Ovary (tissue), 9 donors: ENCODE results near the gene IL1RAPL1. TPM values are rescaled to one million over a fixed set of nuclear protein-coding genes. Genes with fewer than 3 reads are reported as not detected.

Experiments
- DNase-seq, 5 donors: peaks; one replicate each; pipeline ENCODE4 v3.0.0-alpha.2; 2019 to 2020
- H3K27ac ChIP-seq, 2 donors: fragments of 200-600 bp; one replicate each; pipeline versions ENCODE4 v1.5.1 to v1.8.0; 2019 to 2022
- H3K27me3 ChIP-seq: fragments of 200-600 bp; one replicate; pipeline ENCODE4 v1.8.0; 2022
- H3K36me3 ChIP-seq: fragments of 200-600 bp; sonication (generic); one replicate; pipeline ENCODE4 v1.5.1; 2019
- H3K4me1 ChIP-seq: one replicate; pipeline ENCODE4 v1.8.1; 2013; ENCODE audit warnings: mild to moderate bottlenecking, moderate library complexity; ENCODE audit not compliant: insufficient read depth
- H3K4me3 ChIP-seq: fragments of 200-600 bp; sonication (generic); one replicate; pipeline ENCODE4 v1.5.1; 2017
- H3K9me3 ChIP-seq, 2 donors: fragments of 200-600 bp in 1 of 2; sonication (generic) in 1 of 2; one replicate each; pipeline versions ENCODE4 v1.5.1 to v1.8.1; 2013 to 2019; ENCODE audit warnings: mild to moderate bottlenecking in 1 of 2, moderate library complexity in 1 of 2
- CTCF ChIP-seq, 3 donors: fragments of 450-650 bp in 2 of 3; fragments of 200-600 bp in 1 of 3; IDR thresholded peaks; one replicate each; pipeline versions ENCODE4 v1.5.1 to v1.8.0; 2016 to 2022; ENCODE audit warnings: antibody characterized with exemption in 3 of 3, mild to moderate bottlenecking in 1 of 3
- EP300 ChIP-seq: sonication (generic); formaldehyde crosslinking; IDR thresholded peaks from one replicate; pipeline ENCODE4 v1.6.1; 2017; ENCODE audit warnings: antibody characterized with exemption
- POLR2A ChIP-seq: fragments of 450-650 bp; IDR thresholded peaks from one replicate; pipeline ENCODE4 v1.6.1; 2017; ENCODE audit warnings: antibody characterized with exemption, mild to moderate bottlenecking, moderate library complexity
- WGBS, 3 donors: extraction: QIAGEN DNeasy Blood & Tissue Kit in 1 of 3; methylation state at CpG; one replicate each; pipeline versions ENCODE4 v1.1.5 to v1.1.7; 2013 to 2017; 5-methylcytosine and 5-hydroxymethylcytosine counted together
- intact Hi-C, 4 donors: fragments of 100-400 bp; cut with DNase I; formaldehyde crosslinking; loops; one replicate each; pipeline versions ENCODE4 v1.11.0 to v1.15.1; 2022 to 2023
- polyA plus RNA-seq, 2 donors: library from polyadenylated mRNA; stranded (reverse); fragments of 200-250 nt in 1 of 2; fragments of 350-450 nt in 1 of 2; fragmentation: Illumina TruSeq in 1 of 2; extraction: RNeasy Lipid Tissue Mini Kit (QIAGEN cat#74804) in 1 of 2; gene quantifications; one replicate each; pipeline ENCODE4 v1.2.3, GENCODE V29; 2013 to 2014
- total RNA-seq, 7 donors: library from RNA; depleted of rRNA in 2 of 7; stranded (reverse); fragments of >200 nt in 2 of 7; fragmentation: NEBNext Ultra II Directional in 3 of 7; extraction: Animal tissue kit (Norgen Biotek cat#: 25700) in 3 of 7; gene quantifications; one replicate each; pipeline versions ENCODE4 v1.1.0 to v1.2.4, GENCODE V29; 2016 to 2023
- donor health status: DM: no; HTN: no; CAD: no; lungs with moderate emphysema.
- donor health status: DM: no; HTN: no; CAD: no.
- donor health status: Bipolar disorder and iron deficiency.
- donor health status: DM: yes; HTN: yes; CAD: no.
- donor health status: DM: no; HTN: no; CAD: no.
- donor health status: DM: yes; HTN: yes; CAD: no.

Gene IL1RAPL1
- total and polyA plus RNA-seq, 9 donors: 0.23 to 1.3 (median 0.61) TPM

DNA sequence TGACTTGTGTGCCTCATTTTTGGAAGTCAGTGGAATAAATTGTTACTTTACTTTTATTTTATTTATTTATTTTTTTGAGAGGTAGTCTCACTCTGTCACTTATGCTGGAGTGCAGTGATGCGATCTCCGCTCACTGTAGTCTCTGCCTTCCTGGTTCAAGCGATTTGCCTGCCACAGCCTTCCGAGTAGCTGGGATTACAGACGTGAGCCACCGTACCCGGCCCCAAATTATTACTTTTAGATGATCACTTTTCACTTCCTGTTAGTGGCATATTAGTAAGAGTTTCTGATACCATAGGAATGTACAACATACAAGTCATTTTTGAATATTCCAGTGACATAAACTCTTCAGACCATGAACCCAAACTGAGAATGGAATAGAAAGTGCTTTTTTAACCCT, 1017.1 kb downstream of the IL1RAPL1 start:
- H3K9me3 ChIP-seq: no peaks in the 10 kb centered on the region
- intact Hi-C loops: no loop called here
- no peaks in the 10 kb centered on the region for H3K27me3 ChIP-seq
- no peak overlapping the region for H3K4me3 ChIP-seq
- WGBS, 3 donors: 74 to 85% (median 82%) methylated on average over 7 of the region's 7 CpGs
- no peak for TF ChIP-seq POLR2A
- no peak for TF ChIP-seq EP300
- no peak for TF ChIP-seq CTCF (IDR thresholded peaks at IDR 0.05)
- no peaks in the 10 kb centered on the region for H3K4me1 ChIP-seq
- no peak overlapping the region for H3K27ac ChIP-seq
- H3K36me3 ChIP-seq: no peaks in the 10 kb centered on the region
- DNase-seq: no peak

- Histone ChIP-seq H3K9me3 (no peaks in the 10 kb centered on the region), H3K4me1 (no peaks in the 10 kb centered on the region), H3K27ac (no peak overlapping the region), H3K4me3 (no peak overlapping the region), H3K27me3 (no peaks in the 10 kb centered on the region), H3K36me3 (no peaks in the 10 kb centered on the region)
- no peak for TF ChIP-seq EP300
- no peak for TF ChIP-seq POLR2A
- TF ChIP-seq CTCF (IDR thresholded peaks at IDR 0.05): no peak
- WGBS, 3 donors: 68 to 88% (median 82%) methylated on average over 3 of the region's 3 CpGs
- intact Hi-C loops: no loop called here
- DNase-seq: no peak
These were observed 1030.0 kb downstream of the IL1RAPL1 start for GRCh38 chrX:29617276-29617675.

DNA sequence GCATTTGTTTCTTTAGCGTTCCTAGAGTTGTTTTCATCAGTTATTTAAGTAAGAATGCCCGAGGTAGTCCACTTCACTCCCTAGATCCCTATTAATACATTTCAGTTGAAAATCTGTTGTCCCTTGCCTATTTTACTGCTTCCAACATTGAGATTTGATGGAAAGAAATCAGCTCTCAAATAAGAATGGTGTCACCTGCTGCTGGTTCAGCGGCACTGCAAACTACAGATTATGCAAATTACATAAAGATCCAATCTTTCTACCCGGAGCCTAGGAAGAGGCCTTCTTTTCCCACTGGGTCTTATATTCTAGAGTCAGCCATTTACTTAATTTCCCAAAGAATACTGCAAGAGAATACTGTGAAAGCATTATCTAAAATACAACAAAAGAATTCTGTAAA, 1030.5 kb downstream of the IL1RAPL1 start:
- no peak for DNase-seq
- H3K27me3 ChIP-seq: no peaks in the 10 kb centered on the region
- intact Hi-C loops: no loop called here
- TF ChIP-seq CTCF (IDR thresholded peaks at IDR 0.05) (no peak), EP300 (no peak), POLR2A (no peak)
- no peaks in the 10 kb centered on the region for H3K36me3 ChIP-seq
- no peaks in the 10 kb centered on the region for H3K9me3 ChIP-seq
- H3K4me3 ChIP-seq: no peak overlapping the region
- WGBS, 3 donors: 56 to 66% (median 59%) methylated on average over 4 of the region's 4 CpGs
- H3K27ac ChIP-seq: no peak overlapping the region
- H3K4me1 ChIP-seq: no peaks in the 10 kb centered on the region

DNA sequence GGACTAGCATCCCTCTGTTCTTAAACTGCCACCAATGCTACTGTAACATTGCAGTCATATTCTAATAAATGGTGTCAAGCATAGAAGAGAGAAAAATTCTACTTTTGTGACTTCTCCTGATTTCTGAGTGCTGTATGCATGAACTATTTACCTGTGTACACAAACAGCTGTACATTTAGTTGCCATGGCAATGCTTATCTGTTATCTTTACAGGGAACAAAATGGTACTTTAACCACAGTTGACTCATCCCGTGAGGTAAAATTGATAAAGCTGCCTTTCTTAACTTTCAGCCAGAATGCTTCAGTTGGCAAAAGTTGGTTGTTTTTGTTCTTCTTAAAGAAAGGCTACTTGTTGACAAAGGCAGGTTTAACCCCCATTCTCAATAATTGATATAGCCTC, 1040.6 kb downstream of the IL1RAPL1 start:
- H3K27ac ChIP-seq: no peak overlapping the region
- no peaks in the 10 kb centered on the region for H3K9me3 ChIP-seq
- no peaks in the 10 kb centered on the region for H3K4me1 ChIP-seq
- 73 to 79% (median 76%) methylated on average over 1 of the region's 1 CpG for WGBS, 3 donors
- intact Hi-C loops: no loop called here
- TF ChIP-seq CTCF (IDR thresholded peaks at IDR 0.05) (no peak), POLR2A (no peak), EP300 (no peak)
- DNase-seq: no peak
- no peaks in the 10 kb centered on the region for H3K36me3 ChIP-seq
- H3K27me3 ChIP-seq: no peaks in the 10 kb centered on the region
- H3K4me3 ChIP-seq: no peak overlapping the region

GRCh38 chrX:29634516-29634915, 1047.3 kb downstream of the IL1RAPL1 start:
- DNase-seq: no peak
- no peak overlapping the region for H3K27ac ChIP-seq
- H3K27me3 ChIP-seq: no peaks in the 10 kb centered on the region
- 33 to 51% (median 41%) methylated on average over 2 of the region's 2 CpGs for WGBS, 3 donors
- H3K4me3 ChIP-seq: no peak overlapping the region
- intact Hi-C loops: no loop called here
- no peaks in the 10 kb centered on the region for H3K36me3 ChIP-seq
- H3K9me3 ChIP-seq: no peaks in the 10 kb centered on the region
- H3K4me1 ChIP-seq: no peaks in the 10 kb centered on the region
- no peak for TF ChIP-seq POLR2A
- no peak for TF ChIP-seq EP300
- TF ChIP-seq CTCF (IDR thresholded peaks at IDR 0.05): no peak
